NCI-H1694 treated with DMSO at 0.1 percent for 48 hours (cell line): Measurements from ENCODE around the gene PXK.
"Not testable (repeated sequence)": the region's sequence is repeated elsewhere in the genome, so short reads cannot be mapped to it uniquely, and the experiment has no call there.

ENCODE experiments used
- DNase-seq: peaks from one replicate; lab custom pipeline; 2025; lab: John Stamatoyannopoulos, UW

Gene PXK

GRCh38 chr3:58323529-58324390 lies 8.9 kb upstream of the PXK start:
- DNase-seq: no peak

GRCh38 chr3:58324391-58325390 lies 8.0 kb upstream of the PXK start:
- DNase-seq: no peak

GRCh38 chr3:58325525-58325992 lies 7.1 kb upstream of the PXK start:
- no peak for DNase-seq

GRCh38 chr3:58326267-58326900 lies 6.3 kb upstream of the PXK start:
- no peak for DNase-seq

- DNase-seq: no peak
Measured at GRCh38 chr3:58329150-58329921, 3.4 kb upstream of the PXK start.

GRCh38 chr3:58329922-58330413 lies 2.7 kb upstream of the PXK start:
- no peak for DNase-seq

GRCh38 chr3:58331593-58332152 lies 1.0 kb upstream of the PXK start:
- DNase-seq: no peak

GRCh38 chr3:58333206-58334012 lies 717 bp downstream of the PXK start:
- DNase-seq: peak; percentile 11

GRCh38 chr3:58334013-58334321 lies 1.3 kb downstream of the PXK start:
- DNase-seq: no peak

GRCh38 chr3:58334506-58334884 lies 1.8 kb downstream of the PXK start:
- DNase-seq: no peak

- DNase-seq: no peak
Measured at GRCh38 chr3:58335652-58335947, 2.9 kb downstream of the PXK start.

GRCh38 chr3:58336135-58336882 lies 3.6 kb downstream of the PXK start:
- DNase-seq: no peak

- DNase-seq: no peak
Measured at GRCh38 chr3:58337190-58337589, 4.5 kb downstream of the PXK start.

- not testable (repeated sequence) for DNase-seq
Measured at GRCh38 chr3:58339146-58339545, 6.5 kb downstream of the PXK start.

GRCh38 chr3:58340594-58341244 lies 8.0 kb downstream of the PXK start:
- DNase-seq: no peak

GRCh38 chr3:58341376-58341775 lies 8.7 kb downstream of the PXK start:
- no peak for DNase-seq

- no peak for DNase-seq
Measured at GRCh38 chr3:58342676-58343075, 10.0 kb downstream of the PXK start.

- no peak for DNase-seq
Measured at GRCh38 chr3:58345457-58345856, 12.8 kb downstream of the PXK start.

- DNase-seq: no peak
Measured at GRCh38 chr3:58346368-58346767, 13.7 kb downstream of the PXK start.
